ENCODE measurements around the gene SLC35F4.

GRCh38 chr14:57578801-57579200 lies 287.1 kb downstream of the SLC35F4 start:
- TF ChIP-seq CTCF (IDR thresholded peaks at IDR 0.05) (no peak), POLR2A (IDR thresholded peaks at IDR 0.05) (no peak)

Measured in adrenal gland (tissue), 5 donors.